Activated naive CD4-positive, alpha-beta T cell treated with Interleukin-2 at 50 U/mL for 16 hours (primary cell): ENCODE measurements around the gene RIC8B.
"Not testable (repeated sequence)": the region's sequence is repeated elsewhere in the genome, so short reads cannot be mapped to it uniquely, and the experiment has no call there.

Source experiments
- DNase-seq: peaks from one replicate; pipeline ENCODE4 v3.0.0-alpha.2; 2020

Gene RIC8B

DNA sequence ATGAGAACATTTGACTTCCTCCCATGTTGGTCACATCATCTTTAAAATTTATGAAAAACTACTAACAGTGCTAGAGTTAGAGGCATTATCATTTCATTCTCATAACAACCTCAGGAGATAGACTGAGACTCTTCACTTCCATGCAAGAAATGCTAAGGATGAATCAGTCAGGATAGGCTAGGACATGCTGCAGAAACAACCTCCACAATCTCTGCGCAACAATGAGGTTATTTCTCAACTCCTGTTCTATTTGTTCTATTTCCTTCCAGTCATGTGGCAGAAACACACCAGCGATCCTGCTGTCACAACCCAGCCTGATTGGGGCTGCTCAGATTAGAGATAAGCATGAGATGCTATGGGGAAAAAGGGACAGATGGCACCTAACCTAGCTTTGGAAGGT is 132.2 kb downstream of the RIC8B start:
- no peak for DNase-seq

DNA sequence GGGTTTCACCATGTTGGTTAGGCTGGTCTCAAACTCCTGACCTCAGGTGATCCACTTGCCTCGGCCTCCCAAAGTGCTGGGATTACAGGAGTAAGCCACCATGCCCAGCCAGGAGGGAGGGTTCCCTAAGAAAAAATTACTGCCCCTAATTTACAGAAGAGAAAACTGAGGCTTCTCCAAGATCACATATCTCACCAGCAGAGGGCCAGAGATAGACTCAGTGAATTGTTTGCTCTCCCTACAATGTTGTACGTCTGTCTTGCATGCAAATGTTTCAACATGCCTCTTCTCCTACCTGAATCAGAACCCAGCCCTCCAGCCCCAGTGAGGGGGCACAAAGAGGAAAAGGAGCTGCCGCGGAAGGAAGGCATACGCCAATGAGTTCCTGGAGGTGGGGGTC is 132.9 kb downstream of the RIC8B start:
- DNase-seq, result no peak

DNA sequence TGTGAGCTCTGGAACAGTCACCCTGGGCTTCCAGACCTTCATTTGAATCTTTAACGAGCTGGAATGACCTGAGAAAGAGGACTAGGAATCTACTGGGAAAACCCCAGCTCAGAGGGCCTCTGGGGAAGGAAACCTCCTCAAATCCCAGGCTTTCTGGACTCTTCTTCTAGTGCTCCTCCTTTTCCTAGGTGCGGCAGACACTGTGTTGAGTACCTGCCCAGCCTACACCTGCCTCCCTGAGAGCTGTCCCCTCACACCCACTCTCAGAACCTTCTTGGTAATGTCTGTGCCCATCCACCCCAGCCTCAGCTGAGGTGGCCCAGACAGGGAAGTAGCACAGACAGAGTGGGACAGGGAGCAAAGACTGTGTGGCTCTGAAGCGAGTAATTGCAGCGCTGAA is 133.4 kb downstream of the RIC8B start:
- DNase-seq, result no peak

DNA sequence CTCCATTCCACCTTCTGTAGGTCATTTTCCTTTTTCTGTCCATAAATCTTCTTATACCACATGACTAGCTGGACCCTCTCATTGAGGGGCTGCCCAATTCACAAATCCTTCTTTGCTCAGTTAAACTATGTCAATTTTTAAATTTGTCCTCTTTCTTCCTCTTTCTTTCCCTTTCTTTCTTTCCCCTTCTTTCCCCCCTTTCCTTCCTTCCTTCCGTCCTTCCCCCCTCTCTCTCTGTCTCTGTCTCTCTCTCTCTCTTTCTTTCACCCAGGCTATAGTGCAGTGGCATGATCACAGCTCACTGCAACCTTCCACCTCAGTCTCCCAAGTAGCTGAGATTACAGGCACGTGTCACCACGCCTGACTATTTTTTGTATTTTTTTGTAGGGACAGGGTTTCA is 134.1 kb downstream of the RIC8B start:
- no peak for DNase-seq

DNA sequence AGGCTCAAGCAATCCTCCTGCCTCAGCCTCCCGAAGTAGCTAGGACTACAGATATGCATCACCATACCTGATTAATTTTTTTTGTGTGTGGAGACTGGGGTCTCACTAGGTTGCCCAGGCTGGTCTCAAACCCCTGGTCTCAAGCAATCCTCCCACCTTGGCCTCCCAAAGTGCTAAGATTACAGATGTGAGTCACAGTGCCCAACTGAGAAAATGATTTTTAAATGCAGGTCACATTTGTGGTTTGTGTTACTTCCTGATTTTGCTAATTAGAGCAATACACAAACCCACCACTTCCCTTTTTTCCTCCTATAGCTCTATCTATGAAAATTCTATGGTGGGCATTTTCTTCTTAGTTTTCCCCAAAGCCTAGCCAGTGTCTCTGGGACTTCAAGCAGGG is 135.7 kb downstream of the RIC8B start:
- DNase-seq, result no peak

GRCh38 chr12:106911581-106911980 is 137.1 kb downstream of the RIC8B start:
- no peak for DNase-seq

DNA sequence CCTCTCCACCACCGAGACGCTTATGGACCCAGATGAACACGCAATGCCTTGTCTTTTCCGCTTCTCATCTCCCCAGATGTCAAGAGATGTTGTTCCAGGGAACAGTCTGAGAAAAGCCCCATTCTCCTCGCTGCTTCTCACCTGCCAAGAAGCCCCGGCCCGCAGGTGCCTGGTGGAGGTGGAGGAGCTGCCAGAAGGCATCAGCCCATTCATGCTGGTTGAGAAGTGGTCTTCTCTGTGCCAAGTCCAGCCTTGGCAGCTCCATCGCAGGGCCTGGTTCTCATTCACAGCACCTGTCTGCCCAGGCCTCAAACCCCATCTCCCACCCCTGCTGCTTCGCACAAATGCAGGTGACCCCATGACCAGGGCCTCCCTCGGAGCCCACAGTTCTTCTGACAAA is 139.0 kb downstream of the RIC8B start:
- DNase-seq, result no peak

DNA sequence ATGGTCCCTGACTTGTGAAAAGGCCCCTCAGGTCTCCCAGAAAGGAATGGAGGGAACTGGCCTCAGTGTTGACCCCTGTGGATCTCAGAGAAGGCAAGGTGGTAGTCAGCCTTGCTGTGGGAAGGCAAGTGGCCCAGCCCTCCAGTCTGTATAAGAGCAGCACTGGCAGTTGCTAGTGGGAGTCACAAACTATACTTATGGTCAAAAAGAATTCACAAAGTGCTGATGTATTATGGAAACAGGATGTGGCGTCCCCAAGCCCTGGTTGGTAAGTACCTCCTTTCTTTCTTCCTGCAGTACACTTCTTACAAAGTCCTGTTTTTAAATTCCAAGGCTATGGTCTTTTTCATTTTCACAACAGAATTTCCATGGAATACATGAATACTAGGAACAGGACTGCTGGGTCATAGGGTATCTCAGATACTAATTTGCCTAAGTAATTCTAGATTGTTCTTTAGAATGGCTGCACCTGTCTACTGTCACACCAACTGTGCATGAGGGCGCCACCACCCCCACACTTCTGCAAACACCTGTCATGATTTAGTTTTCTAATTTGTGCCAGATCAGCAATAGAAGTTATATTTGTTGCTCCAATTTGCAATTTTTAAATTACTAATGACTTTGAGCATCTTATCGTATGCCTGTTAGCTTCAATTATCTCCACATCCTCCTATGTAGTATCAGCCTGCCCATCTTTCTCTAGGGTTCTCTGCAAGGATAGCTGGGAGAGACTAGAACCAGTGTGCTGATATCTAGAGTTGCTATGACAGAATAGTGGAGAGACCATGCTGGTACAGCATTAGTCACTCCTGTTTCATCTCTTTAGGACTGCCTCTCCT is 140.5 kb downstream of the RIC8B start:
- DNase-seq, result no peak

DNA sequence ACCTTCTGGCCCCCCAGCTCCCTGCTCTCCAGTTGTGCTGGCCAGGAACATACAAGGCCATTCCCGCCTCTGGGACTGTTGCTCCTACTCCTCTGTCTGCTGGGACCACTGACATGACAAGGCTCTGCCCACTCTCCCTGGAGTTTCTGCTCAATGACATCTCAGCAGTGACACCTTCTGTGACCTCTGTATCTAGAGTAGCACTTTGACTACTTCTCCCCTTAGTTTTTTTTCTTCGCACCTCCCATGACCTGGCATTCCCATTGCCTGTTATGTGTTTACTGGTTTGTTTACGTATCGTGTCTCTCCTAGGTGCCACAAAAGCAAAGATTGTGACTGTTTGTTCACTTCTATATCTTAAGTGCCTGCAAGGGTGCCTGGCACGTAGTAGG is 141.1 kb downstream of the RIC8B start:
- no peak for DNase-seq

DNA sequence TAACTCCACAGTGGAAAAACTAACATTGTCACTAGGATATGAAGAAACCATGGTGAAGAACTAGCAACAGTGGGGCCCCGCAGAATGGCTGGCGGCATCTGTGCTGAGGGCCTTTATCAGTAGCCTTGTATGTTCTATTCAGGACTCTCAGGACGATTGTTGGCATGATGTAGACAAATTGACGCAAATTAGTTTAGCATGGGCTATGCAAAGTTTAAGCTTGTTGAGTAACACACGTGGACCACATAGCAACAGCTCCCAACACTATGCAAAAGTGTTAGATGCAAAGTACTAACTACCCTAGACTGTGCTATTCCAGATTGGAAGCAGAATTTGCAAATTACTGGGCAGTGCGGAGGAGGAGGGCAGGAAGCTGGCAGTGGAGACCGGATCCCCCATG is 143.0 kb downstream of the RIC8B start:
- DNase-seq, result no peak

GRCh38 chr12:106918746-106919145 is 144.3 kb downstream of the RIC8B start:
- no peak for DNase-seq

DNA sequence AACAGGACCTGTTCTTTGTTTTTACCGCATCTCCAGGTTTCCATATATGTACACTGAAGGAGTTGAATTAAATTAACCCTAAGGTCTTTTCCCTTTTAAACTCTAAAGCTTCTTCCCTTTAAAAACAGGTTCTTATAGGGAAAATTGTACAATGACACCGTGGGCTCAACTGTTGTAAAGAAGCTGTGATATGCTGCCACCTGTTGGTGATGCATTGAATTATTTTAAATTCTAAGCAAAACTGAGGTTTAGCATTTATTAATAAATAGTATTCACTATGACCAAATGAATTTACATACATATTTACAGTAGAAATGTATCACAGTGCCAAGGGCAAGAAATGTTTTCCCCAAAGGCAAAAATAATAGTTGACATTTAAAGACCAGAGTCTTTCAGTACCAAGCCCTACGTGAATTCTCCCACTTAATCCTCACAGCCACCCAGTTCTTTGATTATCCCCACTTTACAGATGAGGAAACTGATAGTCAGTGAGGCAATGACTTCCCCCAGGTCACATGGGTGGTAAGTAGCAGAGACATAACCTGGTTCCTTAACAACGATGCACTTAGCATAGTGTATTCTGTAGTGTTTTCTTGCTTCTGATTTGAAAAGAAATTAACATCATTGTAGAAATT is 145.5 kb downstream of the RIC8B start:
- DNase-seq, result no peak

DNA sequence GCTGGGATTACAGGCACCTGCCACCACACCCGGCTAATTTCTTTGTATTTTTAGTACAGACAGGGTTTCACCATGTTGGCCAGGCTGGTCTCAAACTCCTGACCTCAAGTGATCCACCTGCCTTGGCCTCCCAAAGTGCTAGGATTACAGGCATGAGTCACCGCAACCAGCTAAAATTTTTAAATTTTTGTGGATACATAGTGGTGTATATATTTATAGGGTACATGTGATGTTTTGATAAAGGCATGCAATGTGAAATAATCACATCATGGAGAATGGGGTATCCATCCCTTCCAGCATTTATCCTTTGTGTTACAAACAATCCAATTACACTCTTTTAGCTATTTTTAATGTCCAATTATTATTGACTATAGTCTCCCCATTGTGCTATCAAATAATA is 147.5 kb downstream of the RIC8B start:
- not testable (repeated sequence) for DNase-seq

DNA sequence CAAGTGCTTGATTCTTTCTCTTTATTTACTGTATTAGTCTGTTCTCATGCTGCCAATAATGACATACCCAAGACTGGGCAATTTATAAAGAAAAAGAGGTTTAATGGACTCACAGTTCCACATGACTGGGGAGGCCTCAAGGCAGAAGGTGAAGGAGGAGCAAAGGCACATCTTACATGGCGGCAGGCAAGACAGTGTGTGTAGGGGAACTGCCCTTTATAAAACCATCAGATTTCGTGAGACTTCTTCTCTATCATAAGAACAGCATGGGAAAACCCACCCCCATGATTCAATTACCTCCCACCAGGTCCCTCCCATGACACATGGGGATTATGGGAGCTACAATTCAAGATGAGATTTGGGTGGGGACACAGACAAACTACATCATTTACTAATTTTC is 149.1 kb downstream of the RIC8B start:
- DNase-seq, result not testable (repeated sequence)

DNA sequence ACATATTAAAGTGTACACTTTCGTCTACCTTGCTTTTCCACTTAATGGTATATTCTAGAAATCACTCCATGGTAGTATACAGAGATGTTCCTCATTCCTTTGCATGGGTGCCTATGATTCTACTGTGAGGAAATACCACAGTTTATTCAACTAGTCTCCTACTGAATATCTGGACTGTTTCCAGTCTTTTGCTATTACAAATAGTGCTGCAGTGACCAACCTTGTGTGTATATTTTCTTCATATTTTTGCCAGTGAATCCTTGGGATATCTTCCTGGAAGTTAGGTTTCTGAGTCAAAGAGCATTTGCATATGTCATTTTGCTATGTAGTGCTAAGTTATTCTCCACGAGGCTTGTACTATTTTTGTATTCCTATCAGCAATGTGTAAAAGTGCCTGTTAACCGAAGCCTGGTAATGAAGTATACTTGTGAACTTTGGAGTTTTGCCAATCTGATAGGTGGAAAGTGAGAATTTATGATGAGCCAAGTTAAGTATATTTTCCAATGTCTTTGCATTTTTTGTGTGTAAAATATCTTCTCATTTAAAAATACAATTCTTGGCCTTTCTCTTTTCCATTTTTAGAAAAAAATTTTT is 149.9 kb downstream of the RIC8B start:
- no peak for DNase-seq

DNA sequence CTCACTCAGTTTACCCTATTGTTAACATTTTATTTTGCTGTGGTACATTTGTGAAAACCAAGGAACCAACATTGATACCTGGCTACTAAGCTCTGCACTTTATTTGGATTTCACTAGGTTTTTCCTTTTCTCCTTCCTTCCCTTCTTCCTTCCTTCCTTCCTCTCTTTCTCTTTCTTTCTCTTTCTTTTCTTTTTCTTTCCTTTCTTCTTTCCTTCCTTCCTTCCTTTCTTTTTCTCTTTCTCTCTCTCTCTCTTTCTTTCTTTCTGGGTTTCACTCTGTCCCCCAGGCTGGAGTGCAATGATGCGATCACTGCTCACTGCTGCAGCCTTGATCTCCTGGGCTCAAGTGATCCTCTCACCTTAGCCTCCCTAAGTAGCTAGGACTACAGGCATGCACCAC is 152.2 kb downstream of the RIC8B start:
- no peak for DNase-seq

- no peak for DNase-seq
Observed at GRCh38 chr12:106934277-106934676, 159.8 kb downstream of the RIC8B start.
